Endodermal cell (in vitro differentiated cells): ENCODE measurements around the gene PIEZO2. TPM values are rescaled to one million over a fixed set of nuclear protein-coding genes. Genes with fewer than 3 reads are reported as not detected.

ENCODE experiments used
- DNase-seq: peaks from one replicate; pipeline ENCODE4 v3.0.0-alpha.2; 2017
- H3K27ac ChIP-seq: 2 replicates; pipeline ENCODE4 v1.5.1; 2013; ENCODE audit warnings: mild to moderate bottlenecking, low read depth, low read length, moderate library complexity
- H3K27me3 ChIP-seq: 2 replicates; pipeline ENCODE4 v1.6.1; 2013; ENCODE audit warnings: mild to moderate bottlenecking, low read length, moderate library complexity; ENCODE audit not compliant: insufficient read depth, control insufficient read depth, poor library complexity, severe bottlenecking
- H3K36me3 ChIP-seq: 2 replicates; pipeline ENCODE4 v1.7.0; 2013; ENCODE audit warnings: mild to moderate bottlenecking, low read length, moderate library complexity; ENCODE audit not compliant: control insufficient read depth, insufficient read depth
- H3K4me1 ChIP-seq: one replicate; pipeline ENCODE4 v1.7.0; 2013; ENCODE audit warnings: low read length; ENCODE audit not compliant: control insufficient read depth, insufficient read depth
- H3K4me3 ChIP-seq: 2 replicates; pipeline ENCODE4 v1.5.1; 2013; ENCODE audit warnings: mild to moderate bottlenecking, low read length, moderate library complexity
- H3K9ac ChIP-seq: 2 replicates; pipeline ENCODE4 v1.6.1; 2013; ENCODE audit warnings: mild to moderate bottlenecking, low read length, moderate library complexity; ENCODE audit not compliant: poor library complexity, severe bottlenecking; ENCODE audit errors: extremely low read depth
- H3K9me3 ChIP-seq: 2 replicates; pipeline ENCODE4 v1.6.1; 2013; ENCODE audit warnings: mild to moderate bottlenecking, low read length, moderate library complexity; ENCODE audit not compliant: control insufficient read depth
- H3K27ac Mint-ChIP-seq: 2 replicates; pipeline ENCODE4 v1.8.0; 2020; ENCODE audit warnings: mixed read lengths
- H3K27me3 Mint-ChIP-seq: 2 replicates; pipeline ENCODE4 v1.8.0; 2021; ENCODE audit warnings: mild to moderate bottlenecking, mixed read lengths; ENCODE audit not compliant: insufficient read depth
- H3K36me3 Mint-ChIP-seq: 2 replicates; pipeline ENCODE4 v1.8.0; 2020; ENCODE audit warnings: low read depth, mixed read lengths
- H3K4me1 Mint-ChIP-seq: 2 replicates; pipeline ENCODE4 v1.8.0; 2020; ENCODE audit warnings: mixed read lengths
- H3K4me3 Mint-ChIP-seq: 2 replicates; pipeline ENCODE4 v1.8.0; 2020; ENCODE audit warnings: mild to moderate bottlenecking, moderate library complexity, mixed read lengths
- H3K9me3 Mint-ChIP-seq: 2 replicates; pipeline ENCODE4 v1.8.0; 2020; ENCODE audit warnings: mild to moderate bottlenecking, mixed read lengths
- WGBS, 2 experiments: methylation state at CpG; one replicate each; pipeline versions ENCODE4 v1.1.5 to v1.1.7; 2013; ENCODE audit warnings: missing lambda C conversion rate in 2 of 2, mixed read lengths in 1 of 2; ENCODE audit not compliant: insufficient coverage in 1 of 2, insufficient read length in 1 of 2; 5-methylcytosine and 5-hydroxymethylcytosine counted together
- total RNA-seq, 2 donors: library from RNA; stranded (reverse); fragmentation: NEBNext Ultra II Directional in 1 of 2; extraction: Animal tissue kit (Norgen Biotek cat#: 25700) in 1 of 2; gene quantifications; 2 replicates in 1 of 2; 3 replicates in 1 of 2; pipeline ENCODE4 v1.2.1, GENCODE V29; 2021
- TF ChIP-seq, protein P1 (sequence below): fragments of 200-600 bp; sonication (generic); conservative IDR thresholded peaks from 2 replicates; pipeline ENCODE4 v1.5.0; 2021; ENCODE audit warnings: antibody characterized with exemption, mild to moderate bottlenecking

Gene PIEZO2
- total RNA-seq, 2 donors from 2014 or later, result 7.3 to 12.1 TPM

DNA sequence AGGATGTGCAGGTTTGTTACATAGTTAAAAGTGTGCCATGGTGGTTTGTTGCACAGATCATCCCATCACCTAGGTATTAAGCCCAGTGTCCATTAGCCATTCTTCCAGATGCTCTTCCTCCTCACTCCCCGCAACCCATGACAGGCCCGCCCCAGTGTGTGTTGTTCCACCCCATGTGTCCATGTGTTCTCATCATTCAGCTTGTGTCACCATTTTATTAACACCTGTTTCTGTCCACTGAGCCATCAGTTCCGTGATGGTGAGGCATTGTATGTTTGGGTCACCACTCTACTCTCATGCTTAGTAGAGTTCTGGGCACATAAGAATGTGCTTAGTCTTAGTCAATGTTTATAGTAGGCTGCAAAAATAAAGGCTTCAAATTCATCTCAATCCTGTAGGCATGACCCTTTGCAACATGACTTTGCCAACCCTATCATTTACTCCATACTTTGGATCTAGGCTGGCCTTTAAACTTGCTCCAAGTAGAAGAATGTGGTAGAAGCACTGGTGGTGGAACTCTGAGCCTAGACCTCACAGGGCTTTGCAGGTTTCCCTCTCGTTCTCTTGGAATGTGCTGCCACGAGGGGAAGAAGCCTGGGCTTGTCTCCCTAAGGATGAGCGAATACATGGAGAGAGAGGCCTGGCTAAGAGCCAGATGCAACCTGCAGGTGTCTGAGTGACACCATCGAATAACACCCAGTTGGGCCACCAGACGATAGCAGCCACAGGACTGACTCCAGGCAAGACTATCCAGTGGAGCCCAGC, 462.0 kb downstream of the PIEZO2 start:
- no peaks in the 10 kb centered on the region for H3K27me3 ChIP-seq
- Mint-ChIP-seq H3K36me3 (no peaks in the 10 kb centered on the region), H3K4me1 (no peaks in the 10 kb centered on the region), H3K4me3 (no peak overlapping the region), H3K9me3 (no peaks in the 10 kb centered on the region), H3K27ac (no peak overlapping the region), H3K27me3 (no peaks in the 10 kb centered on the region)
- H3K9ac ChIP-seq, result no peak overlapping the region
- H3K4me1 ChIP-seq, result no peaks in the 10 kb centered on the region
- TF ChIP-seq, protein P1, sequence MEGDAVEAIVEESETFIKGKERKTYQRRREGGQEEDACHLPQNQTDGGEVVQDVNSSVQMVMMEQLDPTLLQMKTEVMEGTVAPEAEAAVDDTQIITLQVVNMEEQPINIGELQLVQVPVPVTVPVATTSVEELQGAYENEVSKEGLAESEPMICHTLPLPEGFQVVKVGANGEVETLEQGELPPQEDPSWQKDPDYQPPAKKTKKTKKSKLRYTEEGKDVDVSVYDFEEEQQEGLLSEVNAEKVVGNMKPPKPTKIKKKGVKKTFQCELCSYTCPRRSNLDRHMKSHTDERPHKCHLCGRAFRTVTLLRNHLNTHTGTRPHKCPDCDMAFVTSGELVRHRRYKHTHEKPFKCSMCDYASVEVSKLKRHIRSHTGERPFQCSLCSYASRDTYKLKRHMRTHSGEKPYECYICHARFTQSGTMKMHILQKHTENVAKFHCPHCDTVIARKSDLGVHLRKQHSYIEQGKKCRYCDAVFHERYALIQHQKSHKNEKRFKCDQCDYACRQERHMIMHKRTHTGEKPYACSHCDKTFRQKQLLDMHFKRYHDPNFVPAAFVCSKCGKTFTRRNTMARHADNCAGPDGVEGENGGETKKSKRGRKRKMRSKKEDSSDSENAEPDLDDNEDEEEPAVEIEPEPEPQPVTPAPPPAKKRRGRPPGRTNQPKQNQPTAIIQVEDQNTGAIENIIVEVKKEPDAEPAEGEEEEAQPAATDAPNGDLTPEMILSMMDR, result no peak
- DNase-seq, result no peak
- 80% methylated on average over 7 to 8 of the region's 8 CpGs for WGBS, 2 experiments
- H3K36me3 ChIP-seq, result no peaks in the 10 kb centered on the region
- no peaks in the 10 kb centered on the region for H3K9me3 ChIP-seq
- H3K4me3 ChIP-seq, result no peak overlapping the region
- no peak overlapping the region for H3K27ac ChIP-seq

DNA sequence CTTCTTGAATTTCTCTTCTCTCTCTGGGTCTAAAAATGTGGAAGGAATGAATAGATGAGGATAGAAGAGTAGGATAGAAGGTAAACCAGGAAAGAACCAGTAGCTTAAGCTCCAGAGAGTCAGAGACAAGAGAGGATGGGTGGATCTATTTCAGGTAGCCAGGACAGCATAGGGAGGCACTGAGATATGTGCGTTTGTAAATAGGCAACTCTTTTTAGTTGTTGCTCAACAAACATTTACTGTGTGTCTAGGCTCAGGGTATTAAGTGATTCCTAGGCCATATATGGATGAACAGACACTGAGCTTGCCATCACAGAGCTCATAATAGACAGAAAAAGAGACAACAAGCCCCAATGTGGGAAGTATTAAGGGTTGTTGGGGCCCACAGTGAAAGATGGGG, 463.1 kb downstream of the PIEZO2 start:
- WGBS, 2 experiments, result 0 to 3% methylated on average over 1 of the region's 1 CpG

DNA sequence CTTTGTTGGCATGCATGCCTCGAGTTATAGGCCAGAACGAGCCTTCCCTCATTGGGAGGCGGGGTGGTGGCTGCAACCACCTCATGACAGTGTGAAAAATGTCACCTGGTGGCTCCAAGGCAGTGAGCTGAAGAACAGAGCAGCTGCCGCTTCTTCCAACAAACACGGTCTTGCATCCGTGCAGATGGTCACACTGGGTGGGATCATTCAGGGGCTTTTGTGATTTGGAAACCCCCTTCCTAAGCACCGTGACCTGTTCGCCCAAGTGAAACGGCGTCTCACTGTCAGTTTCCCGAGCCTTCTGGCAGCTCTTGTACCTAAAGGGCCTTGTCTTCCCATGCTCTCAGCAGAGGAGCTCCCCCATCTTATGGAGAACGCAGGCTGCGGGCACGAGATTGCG, 463.9 kb downstream of the PIEZO2 start:
- H3K27ac ChIP-seq, result no peak overlapping the region
- no peak overlapping the region for H3K27ac Mint-ChIP-seq
- no peaks in the 10 kb centered on the region for H3K27me3 ChIP-seq
- TF ChIP-seq, protein P1, result no peak
- H3K36me3 ChIP-seq, result no peaks in the 10 kb centered on the region
- H3K4me1 Mint-ChIP-seq, result no peaks in the 10 kb centered on the region
- H3K9ac ChIP-seq, result no peak overlapping the region
- no peak for DNase-seq
- no peaks in the 10 kb centered on the region for H3K27me3 Mint-ChIP-seq
- no peak overlapping the region for H3K4me3 ChIP-seq
- no peaks in the 10 kb centered on the region for H3K36me3 Mint-ChIP-seq
- 85 to 88% methylated on average over 10 to 15 of the region's 15 CpGs for WGBS, 2 experiments
- no peaks in the 10 kb centered on the region for H3K4me1 ChIP-seq
- H3K4me3 Mint-ChIP-seq, result no peak overlapping the region
- H3K9me3 ChIP-seq, result no peaks in the 10 kb centered on the region
- no peaks in the 10 kb centered on the region for H3K9me3 Mint-ChIP-seq

More for the DNA sequence above, 463.1 kb downstream of the PIEZO2 start:
- Histone ChIP-seq H3K9ac (no peak overlapping the region), H3K27me3 (no peaks in the 10 kb centered on the region), H3K36me3 (no peaks in the 10 kb centered on the region), H3K9me3 (no peaks in the 10 kb centered on the region), H3K4me1 (no peaks in the 10 kb centered on the region), H3K4me3 (no peak overlapping the region), H3K27ac (no peak overlapping the region)
- TF ChIP-seq, protein P1, result no peak
- Mint-ChIP-seq H3K4me3 (no peak overlapping the region), H3K4me1 (no peaks in the 10 kb centered on the region), H3K36me3 (no peaks in the 10 kb centered on the region), H3K27ac (no peak overlapping the region), H3K27me3 (no peaks in the 10 kb centered on the region), H3K9me3 (no peaks in the 10 kb centered on the region)
- DNase-seq, result no peak
